H9 (cell line): Measurements from ENCODE around the gene CASP8AP2. TPM values are rescaled to one million over a fixed set of nuclear protein-coding genes. Genes with fewer than 3 reads are reported as not detected.

Experiments used
- DNase-seq: peaks from one replicate; pipeline ENCODE4 v3.0.0-alpha.2; 2017
- H2AFZ ChIP-seq: one replicate; pipeline ENCODE4 v1.6.1; 2013; ENCODE audit warnings: mild to moderate bottlenecking, low read length, control low read depth, moderate library complexity
- H2AK5ac ChIP-seq: 2 replicates; pipeline ENCODE4 v1.6.1; 2013; ENCODE audit warnings: low read length, control low read depth, mixed read lengths; ENCODE audit not compliant: insufficient read length
- H2BK120ac ChIP-seq: one replicate; pipeline ENCODE4 v1.6.1; 2013; ENCODE audit warnings: low read depth, mild to moderate bottlenecking, low read length, control low read depth, inconsistent platforms; ENCODE audit not compliant: poor library complexity, severe bottlenecking
- H2BK12ac ChIP-seq: 2 replicates; pipeline ENCODE4 v1.6.1; 2013; ENCODE audit warnings: low read length, control low read depth, mixed read lengths, low read depth; ENCODE audit not compliant: insufficient read length
- H2BK15ac ChIP-seq: 2 replicates; pipeline ENCODE4 v1.6.1; 2013; ENCODE audit warnings: low read depth, low read length, control low read depth
- H2BK20ac ChIP-seq: one replicate; pipeline ENCODE4 v1.6.1; 2013; ENCODE audit warnings: low read depth, mild to moderate bottlenecking, low read length, control low read depth, inconsistent platforms; ENCODE audit not compliant: poor library complexity, severe bottlenecking
- H2BK5ac ChIP-seq: 2 replicates; pipeline ENCODE4 v1.6.1; 2013; ENCODE audit warnings: low read length, control low read depth, mixed read lengths; ENCODE audit not compliant: insufficient read length
- H3K14ac ChIP-seq: 2 replicates; pipeline ENCODE4 v1.6.1; 2013; ENCODE audit warnings: low read length, control low read depth; ENCODE audit not compliant: insufficient read depth
- H3K18ac ChIP-seq: 2 replicates; pipeline ENCODE4 v1.6.1; 2013; ENCODE audit warnings: low read depth, mild to moderate bottlenecking, mixed read lengths, low read length, control low read depth; ENCODE audit not compliant: insufficient read length
- H3K23ac ChIP-seq: 2 replicates; pipeline ENCODE4 v1.6.1; 2013; ENCODE audit warnings: low read length, control low read depth, mixed read lengths, low read depth; ENCODE audit not compliant: insufficient read length
- H3K23me2 ChIP-seq: 2 replicates; pipeline ENCODE4 v1.6.1; 2013; ENCODE audit warnings: low read depth, mild to moderate bottlenecking, mixed read lengths, low read length, control low read depth; ENCODE audit not compliant: insufficient read length, poor library complexity, severe bottlenecking
- H3K27ac ChIP-seq: 2 replicates; pipeline ENCODE4 v1.5.1; 2013; ENCODE audit warnings: low read length, control low read depth, mixed read lengths, low read depth; ENCODE audit not compliant: insufficient read length
- H3K27me3 ChIP-seq: 2 replicates; pipeline ENCODE4 v1.6.1; 2013; ENCODE audit warnings: low read length, control low read depth, inconsistent platforms; ENCODE audit not compliant: insufficient read depth
- H3K4ac ChIP-seq: 2 replicates; pipeline ENCODE4 v1.6.1; 2013; ENCODE audit warnings: low read depth, mild to moderate bottlenecking, control low read depth, inconsistent platforms, low read length, moderate library complexity
- H3K4me1 ChIP-seq: 2 replicates; pipeline ENCODE4 v1.6.1; 2013; ENCODE audit warnings: low read length, control low read depth, inconsistent platforms; ENCODE audit not compliant: insufficient read depth
- H3K4me2 ChIP-seq: 2 replicates; pipeline ENCODE4 v1.6.1; 2013; ENCODE audit warnings: low read length, control low read depth, mixed read lengths; ENCODE audit not compliant: insufficient read length, insufficient read depth
- H3K56ac ChIP-seq: 2 replicates; pipeline ENCODE4 v1.6.1; 2013; ENCODE audit warnings: low read depth, mild to moderate bottlenecking, mixed read lengths, low read length, control low read depth; ENCODE audit not compliant: insufficient read length
- H3K79me1 ChIP-seq: 2 replicates; pipeline ENCODE4 v1.6.1; 2013; ENCODE audit warnings: low read depth, mild to moderate bottlenecking, moderate library complexity, low read length, control low read depth, inconsistent platforms; ENCODE audit not compliant: insufficient read depth, poor library complexity, severe bottlenecking
- H3K79me2 ChIP-seq: 2 replicates; pipeline ENCODE4 v1.6.1; 2013; ENCODE audit warnings: low read length, control low read depth, inconsistent platforms; ENCODE audit not compliant: insufficient read depth
- H3K9ac ChIP-seq: 2 replicates; pipeline ENCODE4 v1.6.1; 2013; ENCODE audit warnings: low read length, control low read depth, mixed read lengths; ENCODE audit not compliant: insufficient read length; ENCODE audit errors: extremely low read depth
- H3K9me3 ChIP-seq: one replicate; pipeline ENCODE4 v1.6.1; 2013; ENCODE audit warnings: low read depth, low read length, inconsistent platforms; ENCODE audit not compliant: control insufficient read depth
- H3T11ph ChIP-seq: one replicate; pipeline ENCODE4 v1.6.1; 2013; ENCODE audit warnings: mild to moderate bottlenecking, low read length, control low read depth, inconsistent platforms
- H4K20me1 ChIP-seq: one replicate; pipeline ENCODE4 v1.6.1; 2013; ENCODE audit not compliant: control insufficient read depth, insufficient read length, insufficient read depth
- H4K5ac ChIP-seq: 2 replicates; pipeline ENCODE4 v1.6.1; 2013; ENCODE audit warnings: low read depth, mild to moderate bottlenecking, mixed read lengths, low read length, control low read depth; ENCODE audit not compliant: insufficient read length
- H4K8ac ChIP-seq: replicated peaks from 2 replicates; pipeline ENCODE4 v1.6.1; 2013; ENCODE audit warnings: low read length, control low read depth, mixed read lengths, low read depth; ENCODE audit not compliant: insufficient read length
- H4K91ac ChIP-seq: 2 replicates; pipeline ENCODE4 v1.6.1; 2013; ENCODE audit warnings: low read depth, mild to moderate bottlenecking, moderate library complexity, mixed read lengths, low read length, control low read depth; ENCODE audit not compliant: insufficient read length
- H3K27ac Mint-ChIP-seq, 3 experiments: 2 replicates in 2 of 3; 3 replicates in 1 of 3; pipeline ENCODE4 v1.8.0; 2020 to 2021; ENCODE audit warnings: mixed read lengths in 3 of 3, mild to moderate bottlenecking in 1 of 3, moderate library complexity in 1 of 3
- H3K27me3 Mint-ChIP-seq: 2 replicates; pipeline ENCODE4 v1.8.0; 2021; ENCODE audit warnings: low read depth, mild to moderate bottlenecking, moderate library complexity, mixed read lengths
- H3K36me3 Mint-ChIP-seq, 3 experiments: 2 replicates in 2 of 3; 3 replicates in 1 of 3; pipeline ENCODE4 v1.8.0; 2020 to 2021; ENCODE audit warnings: low read depth in 3 of 3, mixed read lengths in 3 of 3; ENCODE audit not compliant: insufficient read depth in 1 of 3
- H3K4me1 Mint-ChIP-seq, 2 experiments: 2 replicates each; pipeline ENCODE4 v1.8.0; 2020; ENCODE audit warnings: mixed read lengths in 2 of 2
- H3K4me3 Mint-ChIP-seq, 2 experiments: 2 replicates in 1 of 2; 3 replicates in 1 of 2; pipeline ENCODE4 v1.8.0; 2020 to 2021; ENCODE audit warnings: mild to moderate bottlenecking in 2 of 2, mixed read lengths in 2 of 2, moderate library complexity in 1 of 2
- H3K9me3 Mint-ChIP-seq, 2 experiments: 2 replicates in 1 of 2; 3 replicates in 1 of 2; pipeline ENCODE4 v1.8.0; 2020; ENCODE audit warnings: mild to moderate bottlenecking in 2 of 2, mixed read lengths in 2 of 2, moderate library complexity in 1 of 2
- WGBS: extraction: QIAGEN DNeasy Blood & Tissue Kit; methylation state at CpG from one replicate; pipeline ENCODE4 v1.1.7; 2013; ENCODE audit warnings: missing lambda C conversion rate, low lambda C conversion rate, mixed read lengths; ENCODE audit not compliant: insufficient read length; ENCODE audit errors: extremely low coverage; 5-methylcytosine and 5-hydroxymethylcytosine counted together
- long read RNA-seq: library from polyadenylated mRNA; unstranded; transcript quantifications from one replicate; pipeline ENCODE4 v2.0.0, GENCODE V29; 2020
- total RNA-seq: library from RNA; stranded (reverse); gene quantifications from 2 replicates; pipeline ENCODE4 v1.2.1, GENCODE V29; 2021
- TF ChIP-seq, protein P1 (sequence below): fragments of 200-600 bp; sonication (generic); conservative IDR thresholded peaks from 3 replicates; pipeline ENCODE4 v1.8.0; 2021; ENCODE audit warnings: antibody characterized with exemption, mild to moderate bottlenecking

The CASP8AP2 gene
- total RNA-seq, result 32.6 and 33.6 TPM in 2 replicates
- long read RNA-seq, transcript CASP8AP2-202 (7 exons, 1,280 nt), result major isoform, 55 of 157 reads
- long read RNA-seq, transcript CASP8AP2-206 (7 exons, 1,153 nt), result minor isoform, 19 of 157 reads
- long read RNA-seq, partial matches to known transcripts, result 52 of 157 reads
- long read RNA-seq, other reads (novel, unspliced or antisense), result 31 of 157 reads

DNA sequence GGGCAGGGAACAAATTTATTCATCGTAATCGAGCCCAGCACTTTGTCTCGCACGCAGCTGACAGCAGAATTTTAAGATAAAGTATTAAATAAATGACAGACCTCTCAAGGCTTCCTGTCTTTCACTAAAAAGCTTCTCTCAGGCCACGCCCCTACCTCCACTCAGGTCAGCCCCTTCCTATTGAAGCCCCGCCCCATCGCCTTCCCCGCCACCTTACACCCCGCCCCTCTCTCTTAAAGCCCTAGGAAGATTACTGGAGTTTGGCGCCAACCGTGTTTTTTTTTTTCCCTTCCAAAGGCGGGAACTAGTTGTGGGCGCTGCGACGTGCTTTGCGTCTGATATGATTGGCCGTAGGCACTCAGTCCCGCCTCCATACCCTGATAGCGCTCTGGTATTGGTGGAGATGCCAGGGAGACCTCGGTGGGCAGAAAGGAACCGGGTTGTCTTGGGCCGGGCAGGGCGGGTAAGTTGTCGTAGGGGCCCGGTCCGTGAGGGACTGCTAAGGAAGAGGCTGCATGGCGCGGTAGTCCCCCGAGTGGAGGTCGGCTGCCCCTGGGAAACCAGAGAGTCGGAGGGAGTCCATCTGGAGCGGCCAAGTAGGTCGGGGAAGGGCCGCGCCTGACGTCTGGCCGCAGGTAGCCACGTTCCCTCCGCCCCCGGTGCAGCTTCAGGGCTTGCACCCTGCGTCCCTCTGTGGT lies at the start of gene CASP8AP2:
Gene CASP8AP2 (plus strand): TSS at position 409 of the 698 bp plus-strand sequence.
- Histone ChIP-seq H4K20me1 (no peaks in the 10 kb centered on the region), H2BK120ac (no peak within 1 kb of the TSS), H2BK20ac (no peak within 1 kb of the TSS), H2BK12ac (no peak within 1 kb of the TSS), H3K4me2 (peak within 1 kb of the TSS; percentile 69), H3K23me2 (peaks cover 9% of the 10 kb centered on the region), H2AFZ (no peak within 1 kb of the TSS), H3K4ac (no peak within 1 kb of the TSS), H3T11ph (no peak within 1 kb of the TSS), H3K79me2 (peaks cover 5% of the 10 kb centered on the region; the same call in 1 of the 2 replicates), H2AK5ac (no peak within 1 kb of the TSS), H2BK5ac (peak within 1 kb of the TSS; percentile 4), H4K91ac (no peak within 1 kb of the TSS), H3K14ac (peak within 1 kb of the TSS; percentile 96), H3K27me3 (no peaks in the 10 kb centered on the region), H3K23ac (no peak within 1 kb of the TSS), H3K18ac (peak within 1 kb of the TSS; percentile 90), H3K4me1 (no peaks in the 10 kb centered on the region), H4K8ac (no peak within 1 kb of the TSS), H2BK15ac (no peak within 1 kb of the TSS), H3K79me1 (no peaks in the 10 kb centered on the region), H3K27ac (no peak within 1 kb of the TSS), H3K9ac (peak within 1 kb of the TSS; percentile 95), H3K9me3 (no peaks in the 10 kb centered on the region), H3K56ac (no peak within 1 kb of the TSS), H4K5ac (no peak within 1 kb of the TSS)
- H3K36me3 Mint-ChIP-seq, result peaks cover 22 to 30% (median 28%) of the 10 kb centered on the region in 3 experiments
- H3K4me1 Mint-ChIP-seq, result peaks cover 15 to 17% of the 10 kb centered on the region in 2 experiments; a peak in 3 of 4 replicates
- TF ChIP-seq, protein P1, sequence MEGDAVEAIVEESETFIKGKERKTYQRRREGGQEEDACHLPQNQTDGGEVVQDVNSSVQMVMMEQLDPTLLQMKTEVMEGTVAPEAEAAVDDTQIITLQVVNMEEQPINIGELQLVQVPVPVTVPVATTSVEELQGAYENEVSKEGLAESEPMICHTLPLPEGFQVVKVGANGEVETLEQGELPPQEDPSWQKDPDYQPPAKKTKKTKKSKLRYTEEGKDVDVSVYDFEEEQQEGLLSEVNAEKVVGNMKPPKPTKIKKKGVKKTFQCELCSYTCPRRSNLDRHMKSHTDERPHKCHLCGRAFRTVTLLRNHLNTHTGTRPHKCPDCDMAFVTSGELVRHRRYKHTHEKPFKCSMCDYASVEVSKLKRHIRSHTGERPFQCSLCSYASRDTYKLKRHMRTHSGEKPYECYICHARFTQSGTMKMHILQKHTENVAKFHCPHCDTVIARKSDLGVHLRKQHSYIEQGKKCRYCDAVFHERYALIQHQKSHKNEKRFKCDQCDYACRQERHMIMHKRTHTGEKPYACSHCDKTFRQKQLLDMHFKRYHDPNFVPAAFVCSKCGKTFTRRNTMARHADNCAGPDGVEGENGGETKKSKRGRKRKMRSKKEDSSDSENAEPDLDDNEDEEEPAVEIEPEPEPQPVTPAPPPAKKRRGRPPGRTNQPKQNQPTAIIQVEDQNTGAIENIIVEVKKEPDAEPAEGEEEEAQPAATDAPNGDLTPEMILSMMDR, result no peak
- no peaks in the 10 kb centered on the region for H3K27me3 Mint-ChIP-seq
- H3K9me3 Mint-ChIP-seq, result no peaks in the 10 kb centered on the region
- peak; percentile 97 for DNase-seq
- H3K27ac Mint-ChIP-seq, result peak within 1 kb of the TSS; percentile 93 to 99 (median 99)
- WGBS, result no CpG with 5 or more reads among the region's 41 CpGs
- peak within 1 kb of the TSS; percentile 89 to 98 for H3K4me3 Mint-ChIP-seq
